HepG2 (cell line): ENCODE results near the gene NAV2. TPM values are rescaled to one million over a fixed set of nuclear protein-coding genes. Genes with fewer than 3 reads are reported as not detected.

Experiments
- AGO2 ChIP-seq: fragments of 200-400 bp; formaldehyde crosslinking; optimal IDR thresholded peaks from 2 replicates; pipeline ENCODE3; 2017; ENCODE audit warnings: mild to moderate bottlenecking, low read depth, low read length, moderate library complexity
- CREBL2 ChIP-seq: sonication (generic); formaldehyde crosslinking; IDR thresholded peaks from 2 replicates; pipeline ENCODE4 v1.8.1; 2023; ENCODE audit warnings: missing genetic modification reagents, mild to moderate bottlenecking, borderline replicate concordance
- FOXM1 ChIP-seq: sonication (generic); formaldehyde crosslinking; IDR thresholded peaks from 2 replicates; pipeline ENCODE4 v1.5.0; 2020; ENCODE audit warnings: missing genetic modification reagents
- GLMP ChIP-seq: sonication (generic); formaldehyde crosslinking; IDR thresholded peaks from 2 replicates; pipeline ENCODE4 v1.9.0; 2021; ENCODE audit warnings: missing genetic modification reagents, mild to moderate bottlenecking, borderline replicate concordance
- GZF1 ChIP-seq: sonication (generic); formaldehyde crosslinking; IDR thresholded peaks from 2 replicates; pipeline ENCODE4 v1.5.1; 2020; ENCODE audit warnings: mild to moderate bottlenecking, missing genetic modification reagents
- NBN ChIP-seq: fragments of 450-650 bp; conservative IDR thresholded peaks from 2 replicates; pipeline ENCODE4 v1.6.1; 2017
- PAF1 ChIP-seq: IDR thresholded peaks from 2 replicates; pipeline ENCODE4 v1.6.1; 2016; ENCODE audit warnings: missing genetic modification reagents, missing compliant biosample characterization
- TAF15 ChIP-seq: fragments of 200-400 bp; formaldehyde crosslinking; IDR thresholded peaks from one replicate; pipeline ENCODE4 v1.6.1; 2018; ENCODE audit warnings: mild to moderate bottlenecking, low read depth, low read length; ENCODE audit not compliant: poor library complexity, severe bottlenecking
- TARDBP ChIP-seq: sonication (generic); formaldehyde crosslinking; IDR thresholded peaks from 2 replicates; pipeline ENCODE4 v1.8.0; 2022; ENCODE audit warnings: mild to moderate bottlenecking, missing genetic modification reagents
- THYN1 ChIP-seq: sonication (generic); formaldehyde crosslinking; IDR thresholded peaks from 2 replicates; pipeline ENCODE4 v1.8.1; 2023; ENCODE audit warnings: low read depth, mild to moderate bottlenecking, moderate library complexity, missing genetic modification reagents, borderline replicate concordance
- ZBTB2 ChIP-seq: sonication (generic); formaldehyde crosslinking; IDR thresholded peaks from 2 replicates; pipeline ENCODE4 v1.8.0; 2022; ENCODE audit warnings: low read depth, missing genetic modification reagents
- ZNF180 ChIP-seq: sonication (generic); formaldehyde crosslinking; IDR thresholded peaks from 2 replicates; pipeline ENCODE4 v1.4.0; 2020; ENCODE audit warnings: low read depth, missing genetic modification reagents, borderline replicate concordance
- ZNF318 ChIP-seq: sonication (generic); formaldehyde crosslinking; IDR thresholded peaks from 2 replicates; pipeline ENCODE4 v1.4.0; 2020; ENCODE audit warnings: mild to moderate bottlenecking, missing genetic modification reagents
- ZNF414 ChIP-seq: sonication (generic); formaldehyde crosslinking; IDR thresholded peaks from 2 replicates; pipeline ENCODE4 v1.5.0; 2020; ENCODE audit warnings: missing genetic modification reagents
- ZNF550 ChIP-seq: sonication (generic); formaldehyde crosslinking; IDR thresholded peaks from 2 replicates; pipeline ENCODE4 v1.4.0; 2020; ENCODE audit warnings: mild to moderate bottlenecking, missing genetic modification reagents, borderline replicate concordance
- ZNF605 ChIP-seq: sonication (generic); formaldehyde crosslinking; IDR thresholded peaks from 2 replicates; pipeline ENCODE4 v1.8.0; 2022; ENCODE audit warnings: mild to moderate bottlenecking, missing genetic modification reagents
- polyA plus RNA-seq, 8 experiments: library from polyadenylated mRNA; depleted of rRNA in 3 of 8; stranded (reverse) in 7 of 8; unstranded in 1 of 8; fragments of >200 nt; fragmentation: Illumina TruSeq in 4 of 8; extraction: Trizol in 4 of 8; gene quantifications; 2 replicates each; pipeline versions ENCODE4 v1.2.1 to v1.2.3, GENCODE V29; 2011 to 2016; ENCODE audit warnings: low read depth in 4 of 8, missing spikeins in 1 of 8, mixed read lengths in 1 of 8; ENCODE audit not compliant: insufficient read depth in 1 of 8
- total RNA-seq, 5 experiments: library from RNA; depleted of rRNA; stranded (reverse); fragments of >200 nt; fragmentation: Illumina TruSeq; extraction: Trizol; gene quantifications; 2 replicates each; pipeline ENCODE4 v1.2.3, GENCODE V29; 2016; ENCODE audit warnings: low read depth in 1 of 5

Gene NAV2
- total and polyA plus RNA-seq, 2 of the 13 experiments (the other 11 are each of a cell fraction or from before 2014, with no cell fraction given): 9.3 to 34.6 TPM

GRCh38 chr11:20084921-20085814 lies 372.5 kb downstream of the NAV2 start (continued):
- TF ChIP-seq ZNF318 (CRISPR knock-in tag): no peak
- TF ChIP-seq GZF1 (CRISPR knock-in tag): 0 out of 2 replicates have a peak, but pooled peaks have one; percentile 42
- TF ChIP-seq ZNF550 (CRISPR knock-in tag): no peak
- no peak for TF ChIP-seq CREBL2 (CRISPR knock-in tag)
- no peak for TF ChIP-seq THYN1 (CRISPR knock-in tag)
- TF ChIP-seq ZNF180: no peak
- no peak for TF ChIP-seq PAF1 (CRISPR knock-in tag)
- TF ChIP-seq GLMP (CRISPR knock-in tag): no peak
- peak; percentile 68; the same call in 1 of the 2 replicates for TF ChIP-seq TARDBP (CRISPR knock-in tag)
- no peak for TF ChIP-seq NBN
- TF ChIP-seq ZNF414: no peak
- TF ChIP-seq AGO2: no peak
- no peak for TF ChIP-seq FOXM1 (CRISPR knock-in tag)
- no peak for TF ChIP-seq ZNF605
- no peak for TF ChIP-seq ZBTB2
- no peak for TF ChIP-seq TAF15
